ENCODE data around the gene PPP1R7.

- TF ChIP-seq CTCF (IDR thresholded peaks at IDR 0.05) (no peak), EP300 (IDR thresholded peaks at IDR 0.05) (no peak), POLR2AphosphoS5 (IDR thresholded peaks at IDR 0.05) (no peak), POLR2A (IDR thresholded peaks at IDR 0.05) (no peak)
These were observed 49.0 kb downstream of the PPP1R7 start for GRCh38 chr2:241199286-241199685.
